H1 (cell line): Measurements from ENCODE around the gene MBD5. TPM values are rescaled to one million over a fixed set of nuclear protein-coding genes. Genes with fewer than 3 reads are reported as not detected.

Experiments
- CTCF ChIA-PET: fragments of 300-600 bp; sonication (Branson Sonifier 250); formaldehyde crosslinking; loops from one replicate; lab custom pipeline; 2021; ENCODE audit not compliant: partially characterized antibody; lab: Charles Lee
- POLR2A ChIA-PET: fragments of 300-600 bp; sonication (Branson Sonifier 250); formaldehyde crosslinking; loops from one replicate; lab custom pipeline; 2021; ENCODE audit warnings: inconsistent platforms; ENCODE audit not compliant: partially characterized antibody; lab: Charles Lee
- DNase-seq, 2 experiments: peaks; one replicate each; pipeline versions ENCODE4 v3.0.0 to v3.0.0-alpha.2; 2010 to 2022; ENCODE audit warnings: low spot score in 2 of 2, low read depth in 1 of 2, mixed read lengths in 1 of 2
- FAIRE-seq: peaks from 2 replicates; lab custom pipeline; 2011; peaks lifted over from hg19 to GRCh38; lab: Jason Lieb, UNC
- H2AFZ ChIP-seq: 2 replicates; pipeline ENCODE4 v1.8.1; 2012; ENCODE audit warnings: low read length, inconsistent platforms
- H2AK5ac ChIP-seq: 2 replicates; pipeline ENCODE4 v1.6.1; 2013; ENCODE audit warnings: low read depth, low read length
- H2BK120ac ChIP-seq: replicated peaks from 2 replicates; pipeline ENCODE3; 2013; ENCODE audit warnings: low read depth, low read length, inconsistent platforms
- H2BK12ac ChIP-seq: 2 replicates; pipeline ENCODE4 v1.6.1; 2013; ENCODE audit warnings: low read depth, low read length
- H2BK15ac ChIP-seq: 2 replicates; pipeline ENCODE4 v1.6.1; 2013; ENCODE audit warnings: low read length
- H2BK20ac ChIP-seq: 2 replicates; pipeline ENCODE4 v1.6.1; 2013; ENCODE audit warnings: low read length
- H2BK5ac ChIP-seq: 2 replicates; pipeline ENCODE4 v1.6.1; 2013; ENCODE audit warnings: low read depth, low read length
- H3K14ac ChIP-seq: 2 replicates; pipeline ENCODE4 v1.6.1; 2013; ENCODE audit warnings: inconsistent platforms; ENCODE audit not compliant: insufficient read length
- H3K18ac ChIP-seq: 2 replicates; pipeline ENCODE4 v1.6.1; 2013; ENCODE audit warnings: low read length; ENCODE audit errors: extremely low read depth
- H3K23ac ChIP-seq: 2 replicates; pipeline ENCODE4 v1.6.1; 2013; ENCODE audit warnings: inconsistent platforms; ENCODE audit not compliant: insufficient read length
- H3K23me2 ChIP-seq: 2 replicates; pipeline ENCODE4 v1.6.1; 2013; ENCODE audit warnings: low read depth, low read length
- H3K27ac ChIP-seq: 2 replicates; pipeline ENCODE4 v1.6.1; 2011; ENCODE audit warnings: low read depth, low read length, inconsistent platforms
- H3K27me3 ChIP-seq, 4 experiments: replicated peaks in 1 of 4; 1 replicate in 1 of 4; 2 replicates in 3 of 4; pipeline versions ENCODE4 v1.6.1 to v1.8.1; 2011 to 2013; ENCODE audit warnings: low read length in 3 of 4, mild to moderate bottlenecking in 3 of 4, inconsistent platforms in 2 of 4, mixed read lengths in 2 of 4, moderate library complexity in 1 of 4; ENCODE audit not compliant: control insufficient read depth in 3 of 4, insufficient read depth in 3 of 4; ENCODE audit errors: extremely low read depth in 1 of 4
- H3K36me3 ChIP-seq, 4 experiments: 2 replicates each; pipeline versions ENCODE4 v1.6.1 to v1.8.1; 2011 to 2013; ENCODE audit warnings: mild to moderate bottlenecking in 4 of 4, low read length in 3 of 4, moderate library complexity in 2 of 4, control low read depth in 1 of 4, inconsistent platforms in 1 of 4; ENCODE audit not compliant: insufficient read depth in 4 of 4, control insufficient read depth in 2 of 4
- H3K4ac ChIP-seq: replicated peaks from 2 replicates; pipeline ENCODE3; 2013; ENCODE audit warnings: low read length, low read depth, mixed read lengths, inconsistent platforms; ENCODE audit not compliant: insufficient read length
- H3K4me1 ChIP-seq, 4 experiments: replicated peaks in 1 of 4; 1 replicate in 1 of 4; 2 replicates in 3 of 4; pipeline versions ENCODE4 v1.6.1 to v1.8.1; 2011 to 2013; ENCODE audit warnings: low read length in 3 of 4, inconsistent platforms in 2 of 4, mixed read lengths in 1 of 4; ENCODE audit not compliant: insufficient read depth in 4 of 4, control insufficient read depth in 3 of 4
- H3K4me2 ChIP-seq, 2 experiments: 2 replicates each; pipeline versions ENCODE4 v1.6.1 to v1.8.1; 2011 to 2013; ENCODE audit warnings: low read depth in 2 of 2, low read length in 2 of 2, control low read depth in 1 of 2, inconsistent platforms in 1 of 2, mild to moderate bottlenecking in 1 of 2; ENCODE audit not compliant: insufficient read depth in 1 of 2
- H3K4me3 ChIP-seq, 4 experiments: fragments of 200-600, 300-600 bp in 1 of 4; sonication (generic), shearing (Covaris generic), sonication (Bioruptor Twin) in 1 of 4; 2 replicates each; pipeline versions ENCODE4 v1.5.1 to v1.8.1; 2011 to 2016; ENCODE audit warnings: low read length in 4 of 4, low read depth in 3 of 4, control low read depth in 2 of 4, inconsistent platforms in 2 of 4, mild to moderate bottlenecking in 2 of 4, mixed read lengths in 1 of 4, moderate library complexity in 1 of 4; ENCODE audit not compliant: insufficient read depth in 2 of 4; ENCODE audit errors: extremely low read depth in 1 of 4
- H3K56ac ChIP-seq: replicated peaks from 2 replicates; pipeline ENCODE3; 2013; ENCODE audit warnings: low read depth, mild to moderate bottlenecking, mixed read lengths, low read length, inconsistent platforms; ENCODE audit not compliant: insufficient read length
- H3K79me1 ChIP-seq: 2 replicates; pipeline ENCODE4 v1.6.1; 2013; ENCODE audit warnings: low read depth, low read length, control low read depth
- H3K79me2 ChIP-seq, 2 experiments: 2 replicates each; pipeline versions ENCODE4 v1.6.1 to v1.8.1; 2012 to 2013; ENCODE audit warnings: low read length in 2 of 2, mild to moderate bottlenecking in 2 of 2, inconsistent platforms in 1 of 2; ENCODE audit not compliant: insufficient read depth in 2 of 2, control insufficient read depth in 1 of 2
- H3K9ac ChIP-seq, 4 experiments: replicated peaks in 1 of 4; 1 replicate in 1 of 4; 2 replicates in 3 of 4; pipeline versions ENCODE4 v1.6.1 to v1.8.1; 2011 to 2013; ENCODE audit warnings: low read depth in 3 of 4, low read length in 3 of 4, control low read depth in 2 of 4, mild to moderate bottlenecking in 2 of 4, moderate library complexity in 2 of 4, inconsistent platforms in 1 of 4; ENCODE audit errors: extremely low read depth in 1 of 4
- H3K9me3 ChIP-seq, 2 experiments: 2 replicates each; pipeline versions ENCODE4 v1.6.1 to v1.8.1; 2012 to 2013; ENCODE audit warnings: mild to moderate bottlenecking in 2 of 2, moderate library complexity in 2 of 2, control low read depth in 1 of 2, inconsistent platforms in 1 of 2, low read depth in 1 of 2, low read length in 1 of 2, mixed read lengths in 1 of 2; ENCODE audit not compliant: insufficient read depth in 2 of 2
- H4K20me1 ChIP-seq, 2 experiments: replicated peaks in 1 of 2; 2 replicates each; pipeline versions ENCODE3 to v1.8.1; 2011 to 2013; ENCODE audit warnings: inconsistent platforms in 2 of 2, low read length in 2 of 2, mild to moderate bottlenecking in 1 of 2; ENCODE audit not compliant: insufficient read depth in 2 of 2, control insufficient read depth in 1 of 2
- H4K5ac ChIP-seq: 2 replicates; pipeline ENCODE4 v1.6.1; 2013; ENCODE audit warnings: low read length, low read depth, mixed read lengths, inconsistent platforms; ENCODE audit not compliant: insufficient read length
- H4K8ac ChIP-seq: 2 replicates; pipeline ENCODE4 v1.8.0; 2013; ENCODE audit warnings: mild to moderate bottlenecking, moderate library complexity, low read length, inconsistent platforms; ENCODE audit not compliant: insufficient read depth; ENCODE audit errors: extremely low read depth
- H4K91ac ChIP-seq: replicated peaks from 2 replicates; pipeline ENCODE3; 2013; ENCODE audit warnings: low read length, mixed read lengths, inconsistent platforms; ENCODE audit not compliant: insufficient read length
- ATF2 ChIP-seq: IDR thresholded peaks from 2 replicates; pipeline ENCODE4 v1.6.1; 2012; ENCODE audit warnings: low read length, inconsistent platforms
- RAD21 ChIP-seq, 2 experiments: IDR thresholded peaks in 1 of 2; conservative IDR thresholded peaks in 1 of 2; 2 replicates each; pipeline ENCODE4 v1.6.1; 2011; ENCODE audit warnings: low read depth in 2 of 2, low read length in 2 of 2, improper control_type of control experiment in 1 of 2, inconsistent platforms in 1 of 2, mild to moderate bottlenecking in 1 of 2, moderate library complexity in 1 of 2
- WGBS, 2 experiments: shearing (Covaris generic) in 1 of 2; methylation state at CpG; one replicate each; pipeline versions ENCODE4 v1.1.6 to v1.1.7; 2013 to 2015; ENCODE audit warnings: low lambda C conversion rate in 2 of 2, mixed read lengths in 2 of 2, inconsistent platforms in 1 of 2, low coverage in 1 of 2, missing lambda C conversion rate in 1 of 2; ENCODE audit not compliant: insufficient replicate concordance in 2 of 2, insufficient coverage in 1 of 2, insufficient read length in 1 of 2; ENCODE audit errors: extremely low coverage in 1 of 2, missing lambda C conversion rate in 1 of 2; 5-methylcytosine and 5-hydroxymethylcytosine counted together
- polyA plus RNA-seq, 7 experiments: library from polyadenylated mRNA; depleted of rRNA in 3 of 7; stranded (reverse) in 5 of 7; unstranded in 2 of 7; fragments of >200 nt in 5 of 7; fragments of 200-250 nt in 2 of 7; gene quantifications; 1 replicate in 5 of 7; 2 replicates in 1 of 7; 4 replicates in 1 of 7; pipeline versions ENCODE4 v1.2.1 to v1.2.3, GENCODE V29; 2011 to 2013; ENCODE audit warnings: missing spikeins in 2 of 7, mixed read lengths in 2 of 7
- total RNA-seq: library from RNA; stranded (reverse); fragmentation: NEBNext Ultra II Directional; extraction: Animal tissue kit (Norgen Biotek cat#: 25700); gene quantifications from 2 replicates; pipeline ENCODE4 v1.2.1, GENCODE V29; 2021

Gene MBD5
- total and polyA plus RNA-seq, 2 of the 8 experiments (the other 6 are each of a cell fraction or from before 2014, with no cell fraction given) = 9.7 to 29.4 TPM

- Histone ChIP-seq H2BK5ac (no peak overlapping the region), H4K91ac (no peak overlapping the region), H3K18ac (no peak overlapping the region), H3K36me3 (no peaks in the 10 kb centered on the region), H3K9ac (no peak overlapping the region), H4K5ac (no peak overlapping the region), H3K4me3 (no peak overlapping the region), H3K4me2 (no peak overlapping the region), H2AFZ (no peak overlapping the region), H3K4ac (no peak overlapping the region), H4K8ac (no peak overlapping the region), H3K79me1 (no peaks in the 10 kb centered on the region), H3K27me3 (no peaks in the 10 kb centered on the region), H2AK5ac (no peak overlapping the region), H3K23me2 (no peaks in the 10 kb centered on the region), H4K20me1 (no peaks in the 10 kb centered on the region), H2BK12ac (no peak overlapping the region), H3K4me1 (peaks cover 0 to 2% (median 0%) of the 10 kb centered on the region in 4 experiments; a peak in 1 of 7 replicates), H2BK20ac (no peak overlapping the region), H3K14ac (no peak overlapping the region), H3K9me3 (no peaks in the 10 kb centered on the region), H2BK120ac (no peak overlapping the region), H3K27ac (no peak overlapping the region), H3K79me2 (no peaks in the 10 kb centered on the region), H3K56ac (no peak overlapping the region), H3K23ac (no peak overlapping the region), H2BK15ac (no peak overlapping the region)
- no peak for FAIRE-seq
- no peak for DNase-seq
- ChIA-PET CTCF (interaction anchor here (0.9 to 3.2 kb wide), 10 partner anchors 10 to 972 kb away, joined by 3 to 21 read pairs (median 6); no protein-coding TSS in a partner anchor), POLR2A (no interaction called here)
- no peak for TF ChIP-seq ATF2
- TF ChIP-seq RAD21 (IDR thresholded peaks at IDR 0.05 in 1 of 2, conservative IDR thresholded peaks at IDR 0.05 in 1 of 2; ENCODE audit: low read depth in 2 of 2, low read length in 2 of 2) = peak in 1 of 2 experiments; percentile 14; a peak in 1 of 4 replicates
- 61% methylated on average over 3 of the region's 3 CpGs; no CpG with 5 or more reads in 1 of the 2 experiments for WGBS, 2 experiments
Measured at GRCh38 chr2:148507970-148508369, 487.1 kb downstream of the MBD5 start.
